ENCODE measurements around the gene TTC38.
"Not testable (repeated sequence)": the region's sequence is repeated elsewhere in the genome, so short reads cannot be mapped to it uniquely, and the experiment has no call there.

The TTC38 gene

DNA sequence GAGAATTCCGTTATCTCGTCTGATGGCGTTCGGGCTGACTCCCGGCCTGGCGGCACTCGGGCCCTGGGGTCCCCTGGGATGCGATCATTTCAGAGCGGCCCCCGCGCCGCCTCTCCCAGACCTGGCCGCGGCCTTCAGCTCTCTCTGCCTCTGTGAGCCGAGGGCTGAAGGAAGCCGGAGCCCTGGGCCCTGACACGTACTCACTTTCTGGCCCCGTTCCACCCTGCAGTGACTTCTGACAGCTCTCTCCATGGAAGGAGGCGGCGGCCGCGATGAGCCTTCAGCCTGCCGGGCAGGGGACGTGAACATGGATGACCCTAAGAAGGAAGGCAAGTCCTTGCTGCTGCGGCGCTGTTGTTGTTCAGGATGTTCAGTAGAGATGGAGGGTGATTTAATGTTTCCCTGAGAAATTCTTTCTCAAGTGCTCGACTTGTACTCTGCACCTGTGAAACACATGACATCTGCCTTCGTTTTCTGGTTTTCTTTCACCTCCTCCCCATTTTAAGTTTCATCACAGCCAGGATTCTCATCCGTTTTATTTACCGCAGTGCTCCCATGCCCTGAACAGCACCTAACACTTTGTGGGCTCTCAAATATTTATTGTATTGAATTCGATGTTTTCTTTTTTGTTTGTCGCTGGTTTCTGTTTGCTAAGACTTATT is 29.5 kb downstream of the TTC38 start:
- DNase-seq: no peak

DNA sequence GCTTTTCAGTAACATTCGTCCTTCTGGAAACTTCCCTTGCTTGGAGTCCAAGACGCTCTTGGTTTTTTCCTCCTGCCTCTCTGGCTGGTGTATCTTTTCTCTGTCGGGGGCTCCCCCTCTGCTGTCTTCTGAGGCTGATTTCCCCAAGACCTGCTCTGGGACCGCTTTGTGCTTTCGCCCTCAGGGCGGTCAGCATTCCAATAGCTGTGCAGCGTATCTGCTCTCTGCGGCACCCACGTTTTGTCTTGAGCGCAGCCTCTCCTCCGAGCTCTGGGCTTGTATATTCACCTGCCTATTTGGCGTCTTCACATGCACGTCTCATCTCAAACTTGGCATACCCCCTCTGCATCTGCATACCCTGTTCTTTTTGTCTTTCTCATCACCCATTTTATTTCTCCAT is 31.3 kb downstream of the TTC38 start:
- no peak for DNase-seq

DNA sequence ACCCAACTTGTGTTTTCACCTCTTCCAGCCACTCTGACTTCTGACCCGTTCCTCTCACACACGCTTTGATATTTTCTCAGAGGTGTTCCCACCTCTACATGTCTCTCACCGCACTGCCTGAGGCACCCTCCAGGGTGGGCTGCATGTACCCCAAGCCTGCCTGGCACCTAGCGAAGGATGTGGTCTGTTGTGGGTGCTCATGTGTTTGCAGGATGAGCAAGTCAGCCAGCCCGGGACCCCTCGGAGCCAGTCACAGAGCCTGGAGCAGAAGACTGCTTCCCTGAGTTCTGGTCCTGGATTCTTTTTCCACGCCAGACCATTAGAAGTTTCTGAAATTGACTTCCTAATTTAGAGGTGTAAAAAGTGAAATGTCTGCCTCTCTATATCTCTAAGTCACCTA is 32.7 kb downstream of the TTC38 start:
- no peak for DNase-seq

DNA sequence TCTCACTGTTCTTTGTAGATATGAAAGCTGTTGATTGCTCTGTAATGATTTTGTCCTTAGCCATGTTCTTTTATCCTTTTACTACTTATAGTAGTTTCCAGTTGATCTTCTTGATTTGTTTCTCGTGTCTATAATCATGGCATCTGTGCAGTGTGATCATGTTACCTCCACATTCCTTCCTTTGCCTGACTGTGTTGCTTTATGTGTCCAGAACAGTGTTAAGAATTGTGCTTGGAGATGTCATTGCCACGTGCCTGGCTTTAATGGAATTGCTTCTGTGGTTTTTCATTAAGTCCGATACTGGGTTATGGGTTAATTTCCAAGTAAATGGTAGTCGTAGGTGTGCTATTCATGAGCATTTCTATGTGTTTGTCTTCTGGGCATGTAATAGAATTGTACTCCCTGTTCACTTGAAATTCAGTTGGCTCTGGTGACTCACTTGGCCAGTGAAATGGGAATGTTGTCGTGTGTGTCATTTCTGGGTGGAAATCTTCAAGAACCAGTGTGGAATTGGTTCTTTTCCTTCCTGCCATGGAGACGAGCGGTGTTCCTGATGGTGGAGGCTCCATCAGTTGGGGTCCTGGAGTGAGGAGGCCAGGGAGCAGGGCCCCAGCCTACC is 35.6 kb downstream of the TTC38 start:
- no peak for DNase-seq

DNA sequence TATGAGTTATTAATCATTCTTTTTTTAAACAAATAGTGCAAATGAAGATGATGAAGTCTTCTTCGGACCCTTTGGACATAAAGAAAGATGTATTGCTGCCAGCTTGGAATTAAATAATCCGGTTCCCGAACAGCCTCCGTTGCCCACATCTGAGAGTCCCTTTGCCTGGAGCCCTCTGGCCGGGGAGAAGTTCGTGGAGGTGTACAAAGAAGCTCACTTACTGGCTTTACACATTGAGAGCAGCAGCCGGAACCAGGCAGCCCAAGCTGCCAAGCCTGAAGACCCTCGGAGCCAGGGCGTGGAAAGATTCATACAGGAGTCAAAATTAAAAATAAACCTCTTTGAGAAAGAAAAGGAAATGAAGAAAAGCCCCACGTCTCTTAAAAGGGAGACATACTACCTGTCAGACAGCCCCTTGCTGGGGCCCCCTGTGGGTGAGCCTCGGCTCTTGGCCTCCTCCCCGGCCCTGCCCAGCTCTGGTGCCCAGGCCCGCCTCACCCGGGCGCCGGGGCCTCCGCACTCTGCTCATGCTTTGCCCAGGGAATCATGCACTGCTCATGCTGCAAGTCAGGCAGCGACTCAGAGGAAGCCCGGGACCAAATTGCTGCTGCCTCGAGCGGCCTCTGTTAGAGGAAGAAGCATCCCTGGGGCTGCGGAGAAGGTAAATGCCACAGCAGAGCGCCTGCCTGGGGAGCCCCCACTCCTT is 40.6 kb downstream of the TTC38 start:
- no peak for DNase-seq

DNA sequence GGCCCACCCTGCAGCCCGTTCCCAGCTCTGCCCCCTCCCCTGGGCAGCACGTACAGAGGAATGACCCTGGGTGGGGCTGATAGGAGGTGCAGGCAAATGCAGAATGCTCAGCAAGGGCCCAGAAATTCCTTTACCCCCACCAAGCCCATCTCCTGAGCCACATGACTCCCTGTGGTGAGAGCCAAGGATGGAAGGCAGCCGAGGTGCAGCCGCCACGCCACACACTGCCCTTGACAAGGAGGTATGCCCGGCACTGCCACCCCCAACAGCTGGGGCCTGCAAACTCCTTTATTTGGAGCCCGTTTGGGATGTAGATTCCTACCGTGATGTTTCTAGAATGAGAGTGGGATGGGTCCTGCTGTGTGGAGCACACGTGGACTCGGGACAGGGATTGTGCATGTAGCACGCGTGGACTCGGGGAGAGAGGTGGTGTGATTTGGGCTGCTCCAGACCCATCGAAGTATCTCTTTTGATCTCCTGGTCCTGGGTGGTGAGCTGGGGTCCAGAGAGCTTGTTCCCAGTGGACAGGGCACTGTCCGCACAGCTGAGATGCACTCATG is 41.8 kb downstream of the TTC38 start:
- no peak for DNase-seq

DNA sequence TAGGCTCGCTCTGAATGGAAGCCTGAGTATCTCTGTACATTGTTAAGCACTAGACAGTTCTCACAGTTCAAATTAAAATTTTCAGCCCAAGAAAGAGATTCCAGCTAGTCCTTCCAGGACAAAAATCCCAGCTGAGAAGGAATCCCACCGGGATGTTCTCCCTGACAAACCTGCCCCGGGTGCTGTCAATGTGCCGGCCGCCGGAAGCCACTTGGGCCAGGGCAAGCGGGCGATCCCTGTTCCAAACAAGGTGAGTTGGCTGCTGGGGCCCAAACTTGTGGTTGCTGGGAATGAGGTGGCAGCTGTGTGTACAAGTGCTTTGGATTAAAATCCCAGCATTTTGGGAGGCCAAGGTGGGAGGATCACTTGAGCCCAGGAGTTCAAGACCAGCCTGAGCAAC is 44.2 kb downstream of the TTC38 start:
- DNase-seq: no peak

DNA sequence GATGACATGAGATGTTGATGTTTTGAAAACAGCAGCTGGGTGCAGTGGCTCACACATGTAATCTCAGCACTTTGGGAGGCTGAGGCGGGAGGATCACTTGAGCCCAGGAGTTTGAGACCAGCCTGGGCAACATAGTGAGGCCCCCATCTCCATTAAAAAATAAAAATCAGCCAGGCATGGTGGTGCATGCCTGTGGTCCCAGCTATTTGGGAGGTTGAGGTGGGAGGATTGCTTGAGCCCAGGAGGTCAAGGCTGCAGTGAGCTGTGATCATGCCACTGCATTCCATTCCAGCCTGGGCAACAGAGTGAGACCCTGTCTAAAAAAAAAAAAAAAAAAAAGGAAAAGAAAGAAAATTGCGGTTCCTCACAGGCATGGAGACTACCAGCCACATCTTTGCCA is 45.0 kb downstream of the TTC38 start:
- not testable (repeated sequence) for DNase-seq

DNA sequence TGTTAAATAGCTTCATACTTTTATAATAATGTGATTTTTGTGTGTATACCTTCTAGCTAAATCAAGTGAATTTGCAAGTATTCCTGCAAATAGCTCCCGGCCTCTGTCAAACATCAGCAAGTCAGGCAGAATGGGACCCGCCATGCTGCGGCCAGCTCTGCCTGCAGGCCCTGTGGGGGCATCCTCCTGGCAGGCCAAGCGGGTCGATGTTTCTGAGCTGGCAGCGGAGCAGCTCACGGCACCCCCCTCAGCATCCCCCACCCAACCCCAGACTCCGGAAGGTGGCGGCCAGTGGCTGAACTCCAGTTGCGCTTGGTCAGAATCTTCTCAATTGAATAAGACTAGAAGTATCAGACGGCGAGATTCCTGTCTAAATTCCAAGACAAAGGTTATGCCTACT is 48.2 kb downstream of the TTC38 start:
- DNase-seq: no peak

DNA sequence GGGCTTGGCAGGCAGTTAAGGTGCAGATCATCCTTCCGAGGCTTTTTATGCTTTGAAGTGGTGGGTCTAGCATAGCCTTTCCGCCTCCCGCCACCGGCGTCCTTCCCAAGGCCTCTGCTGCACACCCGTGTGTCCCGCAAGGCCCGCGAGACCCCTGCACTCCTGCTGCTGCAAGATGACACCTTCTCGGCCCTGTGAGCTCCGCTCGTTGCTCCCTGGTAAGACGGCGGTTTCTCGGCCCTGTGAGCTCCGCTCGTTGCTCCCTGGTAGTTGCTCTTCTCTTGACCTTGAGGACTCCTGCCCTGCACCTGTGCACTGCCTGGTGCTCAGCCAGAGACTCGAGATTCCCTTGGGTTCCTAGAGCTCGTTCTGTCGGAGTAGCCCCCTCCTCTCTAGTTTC is 49.8 kb downstream of the TTC38 start:
- no peak for DNase-seq

DNA sequence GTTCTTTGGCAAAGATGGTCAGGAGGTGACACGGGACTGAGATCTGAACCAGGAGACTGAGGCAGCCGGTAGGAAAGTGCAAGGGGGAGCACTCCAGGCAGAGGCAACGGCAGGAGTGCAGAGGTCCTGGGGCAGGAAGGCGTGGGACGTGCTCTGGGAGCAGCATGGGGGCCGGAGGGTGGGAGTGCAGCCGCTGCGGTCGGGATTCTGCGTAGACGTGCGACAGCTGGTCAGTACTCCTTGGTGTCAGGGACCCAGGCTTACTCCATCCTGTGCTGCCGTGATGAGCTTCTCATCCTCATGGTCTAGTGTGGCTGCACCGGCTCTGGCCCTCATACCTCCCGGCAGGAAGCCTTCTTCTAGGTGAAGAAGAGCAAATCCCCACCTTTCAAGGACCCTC is 50.8 kb downstream of the TTC38 start:
- no peak for DNase-seq

DNA sequence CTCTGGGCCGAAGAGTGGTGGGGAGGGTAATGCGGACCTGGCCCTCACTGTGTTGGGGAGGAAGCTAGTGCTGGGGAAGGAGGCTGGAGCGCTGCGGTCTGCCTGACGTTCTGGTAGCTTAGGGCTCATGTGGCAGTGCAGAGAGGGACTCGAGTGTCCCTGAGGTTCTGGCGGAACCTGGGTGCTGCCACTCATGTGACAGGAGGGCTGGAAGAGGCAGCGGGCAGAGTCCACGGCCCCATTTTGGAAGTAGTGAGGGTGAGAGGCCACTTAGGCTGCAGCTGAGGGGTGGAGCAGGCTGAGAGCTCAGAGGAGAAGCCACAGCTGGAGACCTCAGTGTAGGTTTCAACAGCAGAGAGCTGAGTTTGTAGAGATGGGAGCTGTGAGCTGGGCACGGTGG is 51.5 kb downstream of the TTC38 start:
- no peak for DNase-seq

DNA sequence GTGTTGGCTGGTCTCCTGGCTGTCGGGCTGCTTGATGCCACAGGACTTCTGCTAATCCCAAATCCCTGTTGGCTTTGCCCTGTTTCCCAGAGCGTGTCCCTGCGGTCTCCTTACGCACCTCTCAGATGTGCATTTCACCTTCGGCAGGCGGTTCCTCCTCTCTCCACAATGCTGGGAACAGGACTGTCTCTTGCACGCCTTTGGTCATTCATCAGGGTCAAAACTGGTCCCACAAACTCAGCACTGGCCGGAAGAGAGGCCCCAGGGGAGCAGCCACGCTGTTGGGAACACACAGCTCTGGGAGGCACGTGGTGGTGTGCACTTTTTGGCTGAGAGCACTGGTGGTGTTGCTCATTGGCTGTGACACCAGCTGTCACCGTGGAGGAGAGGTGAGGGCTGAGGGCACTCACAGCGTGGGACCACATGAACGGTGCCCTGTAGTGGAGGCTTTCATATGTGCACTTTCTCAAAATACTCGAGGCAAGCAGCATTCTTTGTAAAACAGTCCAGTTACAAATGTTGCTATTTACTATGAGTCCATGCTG is 52.4 kb downstream of the TTC38 start:
- no peak for DNase-seq

DNA sequence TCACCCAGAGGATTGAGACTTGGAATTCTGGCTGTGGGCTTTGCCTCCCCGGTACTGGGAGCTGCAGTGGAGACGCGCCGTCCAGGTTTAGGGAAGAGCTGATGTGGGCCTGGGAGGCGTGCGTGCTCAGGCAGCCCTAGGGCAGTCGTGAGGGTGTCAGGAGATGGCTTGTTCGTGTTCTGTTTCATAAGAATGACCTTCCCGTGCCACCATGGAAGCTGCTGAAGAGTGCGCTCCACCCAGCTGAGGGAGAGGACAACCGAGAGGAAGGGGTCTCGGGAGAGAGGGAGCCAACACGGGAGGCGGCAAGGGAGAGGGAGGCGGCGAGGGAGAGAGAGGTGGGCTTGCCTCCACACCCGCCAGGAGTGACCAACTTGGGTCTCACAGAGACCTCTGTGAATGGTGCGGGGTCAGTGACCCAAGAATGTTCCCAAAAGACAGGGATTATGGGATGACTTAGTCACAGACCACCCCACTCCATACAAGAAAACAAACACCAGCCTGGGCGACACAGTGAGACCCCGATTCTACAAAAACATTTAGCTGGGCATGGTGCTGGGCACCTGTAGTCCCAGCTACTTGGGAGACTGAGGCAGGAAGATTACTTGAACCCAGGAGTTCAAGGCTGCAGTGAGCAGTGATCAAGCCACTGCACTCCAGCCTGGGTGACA is 53.0 kb downstream of the TTC38 start:
- DNase-seq: no peak

DNA sequence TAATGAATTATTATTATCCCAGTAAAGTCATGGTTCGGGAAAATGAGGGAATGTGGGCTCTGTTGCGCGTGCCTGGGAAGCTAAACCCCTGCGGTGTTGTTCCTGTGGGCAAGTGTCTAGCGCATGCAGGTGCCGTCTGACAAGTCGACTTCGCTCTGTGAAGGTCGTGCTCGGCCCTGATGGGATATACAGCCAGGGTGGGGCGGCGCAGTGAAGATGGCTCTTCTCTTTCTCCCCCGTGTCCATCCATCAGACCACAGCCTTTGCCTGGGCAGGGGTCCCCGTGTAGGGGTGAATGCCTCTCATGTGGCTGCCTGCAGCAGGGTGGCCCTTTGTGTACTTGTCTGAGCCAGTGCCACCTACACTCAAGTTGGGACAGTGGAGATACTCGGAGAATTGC is 54.9 kb downstream of the TTC38 start:
- DNase-seq: no peak

DNA sequence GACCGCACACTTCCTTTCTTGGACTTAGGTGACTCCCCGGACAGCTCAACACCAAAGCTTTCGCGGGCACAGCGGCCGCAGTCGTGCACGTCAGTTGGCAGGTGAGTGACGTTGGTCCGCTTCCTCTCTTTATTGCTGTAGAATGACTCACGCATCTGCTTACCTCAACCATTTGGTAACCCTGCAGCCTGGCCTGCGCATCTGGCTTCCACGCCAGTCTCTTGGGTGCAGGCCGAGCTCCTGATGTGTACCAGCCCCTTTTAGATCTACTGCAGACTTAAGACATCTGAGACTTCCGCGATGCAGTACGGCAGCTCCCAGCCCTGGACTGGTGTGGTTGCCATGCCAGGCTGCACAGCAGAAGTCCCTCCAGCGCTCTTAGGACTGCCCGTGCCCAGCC is 55.4 kb downstream of the TTC38 start:
- no peak for DNase-seq

DNA sequence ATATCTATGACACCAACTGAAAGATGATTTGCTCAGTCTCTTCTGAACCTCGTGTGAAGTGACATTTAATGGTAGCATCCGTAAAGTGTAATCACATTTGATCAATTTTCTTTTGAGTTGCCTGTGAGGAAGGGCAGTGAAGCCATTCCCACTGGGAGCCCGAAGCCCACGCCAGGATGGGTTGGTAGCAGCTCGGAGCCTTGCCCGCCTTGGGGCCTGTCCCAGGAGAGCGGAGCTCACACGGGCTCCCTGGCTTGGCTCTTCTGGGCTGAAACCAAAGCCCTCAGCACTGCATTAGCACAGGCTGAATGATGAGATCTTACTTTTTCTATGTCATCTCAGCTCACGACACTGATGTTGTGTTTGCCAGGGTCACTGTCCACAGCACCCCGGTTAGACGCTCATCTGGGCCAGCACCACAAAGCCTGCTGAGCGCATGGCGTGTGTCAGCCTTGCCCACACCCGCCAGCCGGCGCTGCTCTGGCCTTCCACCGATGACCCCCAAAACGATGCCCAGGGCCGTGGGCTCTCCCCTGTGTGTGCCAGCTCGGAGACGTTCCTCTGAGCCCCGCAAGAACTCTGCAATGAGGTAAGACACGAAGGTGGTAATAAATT is 58.4 kb downstream of the TTC38 start:
- DNase-seq: no peak

DNA sequence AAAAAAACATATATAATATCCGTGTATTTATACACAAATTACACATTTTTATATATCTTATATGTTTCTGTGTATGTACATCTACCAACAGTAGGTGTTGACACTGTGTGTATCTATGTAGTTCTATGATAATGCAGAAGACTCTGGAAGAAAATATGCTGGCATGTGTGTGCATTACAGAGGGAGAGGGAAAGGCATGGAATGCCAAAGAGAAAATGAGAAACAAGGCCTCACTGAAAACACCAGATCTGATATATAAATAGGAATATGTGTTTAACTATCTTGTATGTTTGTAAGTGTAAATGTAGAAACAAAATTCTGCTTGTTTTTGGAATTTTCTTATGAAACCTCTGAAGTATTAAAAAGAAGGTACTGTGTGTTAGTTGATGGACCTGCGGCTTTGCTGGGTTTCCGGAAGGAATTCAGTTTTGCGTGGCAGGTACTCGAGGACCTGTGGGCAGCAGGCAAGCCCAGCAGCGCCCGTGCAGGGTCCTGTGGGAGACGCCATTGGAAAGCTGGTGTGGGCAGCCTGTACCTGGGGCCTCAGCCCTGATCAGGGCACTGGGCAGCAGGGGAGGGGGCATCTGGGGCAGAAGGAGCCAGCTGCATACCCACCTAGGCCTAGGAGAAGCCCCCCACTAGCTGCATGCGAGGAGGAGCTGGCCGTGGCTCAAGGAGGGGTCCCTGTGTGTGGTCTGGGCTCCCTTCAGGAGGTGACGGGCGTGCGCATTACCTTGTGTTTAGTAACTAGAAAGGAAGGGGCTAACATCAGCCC is 60.1 kb downstream of the TTC38 start:
- DNase-seq: no peak

DNA sequence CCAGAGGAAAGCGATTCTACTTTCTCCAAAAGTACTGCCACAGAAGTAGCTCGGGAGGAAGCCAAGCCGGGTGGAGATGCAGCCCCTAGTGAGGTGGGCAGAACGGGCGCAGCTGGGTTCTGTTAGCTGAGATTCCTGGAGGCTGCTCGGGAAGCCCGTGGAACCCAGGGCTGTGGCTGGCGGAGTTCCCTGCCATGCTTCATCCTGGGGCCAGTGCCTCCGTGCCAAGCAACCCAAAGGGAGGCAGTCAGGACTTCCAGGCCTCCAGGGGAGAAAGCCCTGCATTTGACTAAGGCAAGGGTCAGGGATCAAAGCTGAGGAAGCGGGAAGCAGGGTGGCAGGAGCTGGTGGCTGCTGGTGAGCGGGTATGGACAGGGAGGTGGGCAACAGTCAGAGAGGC is 61.0 kb downstream of the TTC38 start:
- DNase-seq: no peak

DNA sequence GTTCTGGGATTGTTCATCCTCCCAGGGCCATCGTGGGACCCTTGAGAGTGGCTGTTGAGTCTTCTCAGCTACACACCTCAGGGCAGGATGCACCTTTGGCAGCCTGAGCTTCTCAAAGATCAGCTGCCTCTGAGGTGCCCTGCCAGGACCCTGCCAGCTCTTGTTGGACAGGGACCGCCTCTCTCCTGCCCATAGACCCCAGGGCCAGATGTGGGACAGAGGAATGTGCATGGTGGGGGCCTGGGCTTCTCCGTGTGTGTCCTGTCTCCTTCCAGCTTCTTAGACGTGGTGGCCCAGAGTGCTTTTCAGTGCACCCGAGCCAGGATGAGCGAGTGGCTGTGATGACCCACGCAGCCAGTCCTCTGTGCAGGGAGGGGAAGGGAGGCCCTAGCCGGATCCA is 61.8 kb downstream of the TTC38 start:
- no peak for DNase-seq

DNA sequence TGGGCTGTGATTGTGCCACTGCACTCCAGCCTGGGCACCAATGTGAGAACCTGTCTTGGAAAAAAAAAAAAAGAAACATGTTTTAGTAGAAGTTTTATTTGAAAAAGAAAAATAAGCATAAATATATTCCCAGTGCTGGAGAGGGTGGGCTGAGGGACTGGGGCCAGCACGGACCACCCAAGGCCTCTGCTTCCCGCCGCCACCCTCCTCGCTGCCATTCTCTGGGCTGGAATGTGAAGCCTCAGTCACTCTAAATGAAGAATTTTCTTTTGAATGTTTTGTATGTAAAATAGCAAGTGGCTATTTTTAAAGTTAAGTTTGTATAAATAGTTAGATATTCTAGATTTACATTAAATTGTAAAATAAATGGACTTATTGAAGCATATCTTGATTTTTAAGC is 62.6 kb downstream of the TTC38 start:
- no peak for DNase-seq

DNA sequence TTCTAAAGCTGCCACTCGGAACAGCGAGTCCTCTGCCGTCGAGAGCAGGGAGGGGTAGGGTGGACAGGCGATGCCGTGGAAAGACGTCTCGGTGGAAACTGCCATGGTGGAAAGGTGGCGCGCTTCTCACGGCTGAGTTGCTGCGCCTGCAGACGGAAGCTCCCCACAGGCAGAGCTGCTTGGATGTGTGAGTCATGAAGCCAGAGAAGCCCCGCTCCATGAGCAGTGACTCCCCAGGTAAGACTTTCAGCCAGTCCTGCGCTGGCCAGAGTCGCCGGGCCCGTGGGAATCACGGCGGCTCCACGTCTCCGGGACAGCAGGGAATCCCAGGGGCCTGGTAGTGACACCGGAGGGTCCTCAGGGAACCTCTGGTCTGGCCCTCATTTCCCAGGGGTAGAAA is 63.7 kb downstream of the TTC38 start:
- DNase-seq: no peak

Data from NCI-H510A (cell line).